Measurements from ENCODE around the gene SFMBT1.

SFMBT1 gene

DNA sequence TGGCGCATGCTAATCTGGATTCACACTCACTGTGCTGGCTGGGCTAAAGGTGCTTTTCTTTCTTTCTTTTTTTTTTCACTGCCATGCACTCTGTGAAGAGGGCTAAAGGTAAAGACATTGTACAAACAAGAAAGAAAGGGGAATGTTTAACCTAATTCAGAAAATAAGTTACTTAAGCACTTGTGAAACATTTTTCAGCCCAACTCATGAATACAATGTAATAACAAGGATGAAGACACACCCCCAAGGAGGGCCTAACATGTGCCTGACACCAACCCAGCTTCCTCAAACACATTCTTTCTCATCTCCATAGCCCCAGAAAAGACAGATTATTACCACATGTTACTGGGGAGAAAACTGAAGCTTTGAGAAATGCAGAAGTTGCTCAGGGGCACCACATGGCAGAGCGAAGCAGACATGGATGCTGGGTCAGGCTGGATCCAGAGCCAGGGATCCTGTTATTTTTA, 154.2 kb downstream of the SFMBT1 start:
- in situ Hi-C loops (cut with HindIII; ENCODE audit: low sequenced_read_pairs) = no loop called here

DNA sequence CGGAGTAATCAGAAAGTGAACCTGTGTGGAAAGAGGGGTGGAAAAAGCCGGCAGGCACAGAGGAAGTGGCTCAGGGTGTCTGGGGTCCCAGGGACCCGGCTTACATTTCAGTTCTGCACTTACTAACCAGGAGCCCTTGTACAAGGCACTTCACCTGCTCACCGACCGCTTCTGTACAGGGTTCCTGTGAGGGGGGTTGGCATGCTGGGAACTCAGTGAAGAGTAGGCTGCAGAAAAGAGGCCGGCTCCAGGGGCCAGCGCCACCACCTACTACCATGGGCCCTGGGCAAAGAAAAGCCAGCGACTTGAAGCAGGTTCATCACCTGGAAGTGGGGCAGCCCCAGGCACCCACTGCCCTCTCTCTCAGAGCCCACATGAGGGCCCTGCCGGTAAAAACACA, 154.7 kb downstream of the SFMBT1 start:
- in situ Hi-C loops (cut with HindIII; ENCODE audit: low sequenced_read_pairs) = no loop called here

DNA sequence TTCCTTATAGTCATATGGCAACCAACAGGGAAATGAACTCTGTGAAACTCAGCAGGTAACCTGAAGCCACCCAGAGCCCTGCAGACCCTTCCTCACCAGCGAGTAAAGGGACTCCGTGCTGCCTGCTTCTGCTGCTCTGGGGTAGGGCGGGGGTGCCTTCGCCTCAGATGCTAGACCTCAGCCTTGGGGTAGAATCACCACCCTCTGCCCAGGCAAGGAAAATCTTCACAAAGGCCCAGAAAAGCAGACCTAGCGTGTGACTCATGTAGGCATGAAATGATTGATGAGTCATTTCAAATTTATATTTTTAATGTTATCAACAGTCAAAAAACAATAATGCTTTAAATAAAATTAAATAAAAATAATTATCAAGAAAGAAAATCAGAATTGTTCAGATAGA, 155.1 kb downstream of the SFMBT1 start:
- in situ Hi-C loops (cut with HindIII; ENCODE audit: low sequenced_read_pairs) = no loop called here

DNA sequence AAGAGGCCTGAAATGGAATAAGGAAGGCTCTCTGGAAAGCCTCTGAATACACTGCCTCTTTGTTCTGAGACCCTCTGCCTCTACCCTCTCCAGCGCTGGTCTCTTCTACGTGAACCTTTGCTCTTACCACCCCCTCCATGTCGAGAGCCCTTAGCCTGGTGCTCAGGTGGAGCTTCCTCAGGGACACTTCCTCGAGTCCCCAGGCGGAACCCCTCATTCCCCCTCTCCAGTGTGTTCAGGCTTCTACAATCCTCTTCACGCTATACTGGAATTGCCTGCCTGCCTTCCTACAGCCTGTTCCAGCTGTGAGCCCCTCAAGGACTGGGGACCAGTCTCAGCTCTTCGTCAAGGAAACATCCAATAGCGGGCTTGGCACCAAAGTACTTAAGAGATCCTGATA, 156.0 kb downstream of the SFMBT1 start:
- in situ Hi-C loops (cut with HindIII; ENCODE audit: low sequenced_read_pairs) = no loop called here

DNA sequence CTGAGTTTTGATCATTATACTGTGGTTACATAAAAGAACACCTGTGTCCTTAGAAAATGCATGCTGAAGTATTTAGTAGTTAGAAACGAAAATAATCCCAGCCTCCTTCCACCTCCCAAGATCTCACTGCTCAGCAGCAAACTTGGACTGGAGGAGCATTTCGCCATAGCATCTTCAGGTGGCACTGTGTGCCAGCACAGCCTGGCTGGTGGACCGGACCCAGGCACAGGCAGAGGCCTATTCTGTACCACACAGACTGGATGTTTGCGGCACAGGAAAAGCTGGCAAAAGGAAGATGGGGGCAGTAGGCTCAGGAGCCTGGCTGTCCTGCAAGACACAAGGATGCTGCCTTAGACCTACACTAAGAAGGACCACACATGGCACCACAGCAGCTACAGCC, 158.7 kb downstream of the SFMBT1 start:
- in situ Hi-C loops (cut with HindIII; ENCODE audit: low sequenced_read_pairs) = no loop called here

DNA sequence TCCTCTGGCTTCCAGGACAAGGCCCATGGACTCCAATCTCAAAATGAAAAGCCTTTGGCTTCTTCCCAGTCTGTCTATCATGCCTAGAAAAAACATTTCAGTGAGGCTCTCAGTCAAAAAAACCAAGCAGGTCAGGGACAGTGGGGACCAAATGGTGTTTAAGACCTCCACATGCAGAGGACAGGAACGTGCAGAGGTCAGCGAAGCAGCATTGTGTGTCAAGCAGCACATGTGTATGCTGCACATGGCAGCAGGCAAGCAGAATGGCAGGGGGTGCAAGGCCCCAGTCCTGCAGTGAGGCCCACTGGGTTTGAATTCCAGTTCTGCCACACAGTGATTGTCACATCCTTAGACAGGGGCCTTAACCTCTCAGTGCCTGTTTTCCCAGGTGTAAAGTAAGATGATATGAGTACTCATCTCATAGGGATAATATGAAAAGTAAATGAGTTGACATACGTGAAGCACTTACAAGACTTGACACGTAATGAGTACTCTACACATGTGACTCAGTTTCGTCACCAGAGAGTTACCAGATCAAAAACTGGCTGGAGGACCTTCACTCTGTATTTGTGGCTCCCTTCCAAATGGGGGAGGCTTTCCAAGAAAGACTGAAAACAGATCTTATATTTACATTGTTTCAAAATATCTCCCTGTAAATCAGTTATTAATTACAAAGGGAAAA, 159.7 kb downstream of the SFMBT1 start:
- in situ Hi-C loops (cut with HindIII; ENCODE audit: low sequenced_read_pairs) = no loop called here

DNA sequence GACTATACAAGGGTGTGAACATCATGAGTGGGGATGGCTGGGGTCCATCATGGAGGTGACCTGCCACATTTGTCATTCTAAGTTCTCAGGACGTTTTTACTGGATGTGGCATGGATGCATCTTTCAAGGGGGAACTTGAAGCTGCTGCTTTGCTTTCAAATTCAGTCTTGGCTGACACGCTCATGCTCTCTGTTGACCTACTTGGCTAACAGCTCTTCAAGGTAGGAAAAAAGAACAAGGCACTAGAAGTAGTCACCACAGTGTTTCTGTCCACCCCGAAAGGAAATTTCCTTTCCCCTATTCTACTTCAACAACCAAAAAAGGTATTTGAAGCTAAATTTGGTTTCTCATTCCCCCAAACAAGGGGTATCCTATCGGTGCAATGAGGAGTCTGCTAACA, 163.5 kb downstream of the SFMBT1 start:
- in situ Hi-C loops (cut with HindIII; ENCODE audit: low sequenced_read_pairs) = no loop called here

DNA sequence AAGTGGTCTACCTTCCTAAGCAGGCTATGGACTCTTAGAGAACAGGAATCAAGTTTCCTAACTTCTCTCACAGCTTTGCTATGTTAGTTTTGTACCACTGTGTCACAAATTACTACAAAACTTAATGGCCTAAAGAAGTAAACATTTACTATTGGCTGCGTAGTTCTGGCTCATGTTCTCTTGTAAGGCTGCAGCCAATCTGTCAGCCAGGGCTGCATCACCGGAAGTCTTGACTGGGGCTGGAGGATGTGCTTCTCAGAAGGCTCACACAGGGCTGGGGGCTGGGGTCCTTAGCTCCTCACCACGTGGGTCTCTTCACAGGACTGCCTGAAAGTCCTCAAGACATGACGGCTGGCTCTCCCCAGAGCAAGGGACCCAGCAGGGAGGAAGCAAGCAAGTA, 164.0 kb downstream of the SFMBT1 start:
- in situ Hi-C loops (cut with HindIII; ENCODE audit: low sequenced_read_pairs) = no loop called here

DNA sequence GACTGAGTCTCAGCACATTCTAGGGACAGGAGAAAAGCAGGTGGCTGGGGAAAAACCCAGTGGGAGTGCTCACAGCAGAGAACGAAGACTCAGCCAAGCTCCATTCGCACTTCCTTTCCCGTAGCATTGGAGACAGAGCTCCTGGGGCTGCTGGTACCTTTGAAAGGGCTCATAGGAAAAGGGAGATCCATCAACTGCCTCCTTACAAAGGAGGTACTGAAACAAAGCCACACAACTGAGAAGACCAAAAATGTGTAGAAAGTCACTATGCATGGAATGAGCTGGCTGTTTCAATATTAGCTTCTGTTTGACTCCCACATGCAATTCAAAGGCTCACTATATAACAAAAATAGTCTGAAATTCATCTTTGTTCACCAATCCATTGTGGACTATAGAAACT, 165.4 kb downstream of the SFMBT1 start:
- in situ Hi-C loops (cut with HindIII; ENCODE audit: low sequenced_read_pairs) = no loop called here

DNA sequence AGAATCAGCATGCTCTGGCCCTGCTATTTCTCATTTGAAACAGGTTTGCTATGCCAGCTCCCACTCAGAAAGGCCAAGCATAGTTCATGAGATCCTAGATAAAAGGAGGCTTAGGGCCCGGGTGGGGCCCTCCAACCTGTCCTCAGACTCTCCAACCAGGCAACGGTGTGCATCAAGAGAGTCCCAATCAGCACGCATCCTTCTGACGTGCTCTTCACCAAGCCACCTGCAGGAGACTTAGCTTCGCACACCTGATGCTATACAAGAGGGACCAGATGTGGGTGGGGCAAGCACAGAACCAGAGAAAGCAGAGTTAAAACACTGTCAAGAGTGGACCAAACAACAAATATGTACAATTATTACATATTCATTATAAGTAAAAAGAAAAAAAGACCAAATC, 165.8 kb downstream of the SFMBT1 start:
- in situ Hi-C loops (cut with HindIII; ENCODE audit: low sequenced_read_pairs) = no loop called here

DNA sequence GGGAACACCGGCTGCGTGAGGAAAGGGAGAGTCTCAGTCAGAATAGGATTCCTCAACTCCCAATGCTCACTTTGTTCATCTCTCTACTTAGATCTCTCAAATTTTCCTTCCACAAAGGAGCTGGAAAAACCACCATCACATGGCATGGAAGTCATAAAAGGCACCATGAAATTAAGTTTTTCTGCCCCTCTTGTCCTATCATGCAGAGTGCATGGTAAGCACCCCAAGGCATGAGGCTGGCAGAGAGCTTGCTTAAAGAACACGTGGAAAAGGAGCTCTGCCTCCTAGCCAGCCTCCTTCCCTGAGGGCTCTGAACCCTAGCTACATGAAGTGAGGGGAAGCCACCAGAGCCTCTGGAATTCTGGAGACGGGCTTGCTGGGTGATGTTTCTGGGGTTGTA, 166.3 kb downstream of the SFMBT1 start:
- in situ Hi-C loops (cut with HindIII; ENCODE audit: low sequenced_read_pairs) = no loop called here

DNA sequence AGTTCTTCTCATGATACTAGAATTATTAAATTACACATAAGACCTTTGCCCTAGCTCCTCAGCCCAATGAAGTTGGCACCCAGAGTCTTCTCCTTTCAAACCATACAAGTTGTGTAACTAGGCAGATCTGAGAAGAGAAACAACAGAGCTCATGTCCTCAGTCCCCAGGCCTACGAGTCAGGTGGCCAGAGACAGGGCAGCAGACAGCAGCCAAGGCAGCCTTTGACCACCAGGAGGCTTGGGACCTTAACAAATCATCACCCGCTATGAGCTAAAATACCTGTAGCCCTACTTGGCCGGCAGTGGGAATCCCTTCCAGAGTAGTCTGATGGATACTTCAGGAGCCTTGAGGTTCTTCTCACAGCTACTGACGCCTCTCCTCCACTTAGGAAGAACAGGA, 166.8 kb downstream of the SFMBT1 start:
- in situ Hi-C loops (cut with HindIII; ENCODE audit: low sequenced_read_pairs) = no loop called here

DNA sequence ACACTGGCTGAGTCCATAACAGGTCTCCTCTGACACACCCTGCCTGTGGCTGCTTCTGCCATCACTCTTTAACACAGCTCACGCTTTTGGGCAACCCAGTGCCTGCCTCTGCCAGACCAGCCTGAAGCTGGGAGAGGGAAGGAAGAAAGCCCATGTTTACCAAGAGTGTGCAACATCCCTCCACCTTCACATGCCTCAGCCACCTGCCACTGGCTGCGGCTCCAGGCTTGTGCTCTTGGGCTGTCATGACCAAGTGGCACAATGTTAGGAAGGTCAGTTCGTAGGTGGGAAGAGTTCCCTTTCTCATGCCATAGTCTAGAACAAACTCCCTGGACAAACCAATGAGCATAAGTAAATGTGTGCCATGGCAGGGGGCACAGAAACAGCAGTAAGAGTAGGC, 168.8 kb downstream of the SFMBT1 start:
- in situ Hi-C loops (cut with HindIII; ENCODE audit: low sequenced_read_pairs) = no loop called here

DNA sequence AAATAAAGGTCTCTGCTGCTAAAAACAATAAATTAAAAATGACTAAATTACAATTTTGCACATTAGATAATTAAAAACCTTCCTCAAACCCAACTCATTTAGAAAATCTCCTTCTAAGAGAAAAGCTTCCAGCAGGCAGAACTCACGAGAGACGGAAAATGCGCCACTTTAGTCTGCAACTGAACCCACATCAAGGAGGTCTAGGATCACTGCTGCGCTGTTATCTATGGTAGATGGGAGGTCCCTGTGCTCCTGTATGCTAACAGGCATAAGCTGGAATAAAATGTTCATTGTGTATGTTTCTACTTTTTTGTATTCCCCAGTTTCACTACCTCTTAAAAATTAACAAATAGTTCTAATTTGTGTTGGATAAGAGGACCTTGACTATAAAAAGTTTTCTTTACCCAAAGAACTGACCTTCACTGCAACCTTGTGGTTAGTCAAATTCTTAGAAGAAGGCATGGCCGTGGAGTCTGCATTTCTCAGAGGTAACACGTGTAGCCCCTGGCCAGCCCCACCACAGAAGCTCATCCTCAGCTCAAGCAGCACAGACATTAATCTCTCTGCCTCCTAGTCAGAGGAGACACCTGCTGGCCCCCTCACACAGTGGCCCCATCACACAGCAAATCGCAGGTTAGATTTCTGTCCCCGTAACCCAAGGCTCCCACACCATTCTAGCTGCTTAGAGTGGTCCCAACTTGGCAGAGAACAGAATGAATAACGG, 170.8 kb downstream of the SFMBT1 start:
- in situ Hi-C loops (cut with HindIII; ENCODE audit: low sequenced_read_pairs) = no loop called here

DNA sequence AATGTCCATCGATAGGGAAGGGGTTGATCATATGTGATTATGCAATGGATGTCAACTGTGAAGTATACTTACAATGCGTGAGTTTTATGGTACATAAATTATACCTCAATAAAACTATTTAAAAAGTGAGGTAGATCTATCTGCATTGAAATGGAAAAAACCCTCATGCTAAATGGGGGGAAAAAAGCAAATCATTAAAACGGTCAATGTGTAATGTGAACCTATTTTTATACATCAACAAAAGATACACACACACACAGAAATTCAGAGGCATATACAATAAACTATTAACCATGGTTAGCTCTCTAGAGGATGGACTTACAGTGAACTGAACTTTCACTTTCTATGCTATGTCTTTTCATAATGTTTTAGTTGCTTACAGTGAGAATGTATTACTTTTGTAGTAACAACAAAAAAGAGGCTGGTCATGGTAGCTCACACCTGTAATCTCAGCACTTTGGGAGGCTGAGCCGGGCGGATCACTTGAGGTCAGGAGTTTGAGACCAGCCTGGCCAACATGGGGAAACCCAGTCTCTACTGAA, 171.6 kb downstream of the SFMBT1 start:
- in situ Hi-C loops (cut with HindIII; ENCODE audit: low sequenced_read_pairs) = no loop called here

DNA sequence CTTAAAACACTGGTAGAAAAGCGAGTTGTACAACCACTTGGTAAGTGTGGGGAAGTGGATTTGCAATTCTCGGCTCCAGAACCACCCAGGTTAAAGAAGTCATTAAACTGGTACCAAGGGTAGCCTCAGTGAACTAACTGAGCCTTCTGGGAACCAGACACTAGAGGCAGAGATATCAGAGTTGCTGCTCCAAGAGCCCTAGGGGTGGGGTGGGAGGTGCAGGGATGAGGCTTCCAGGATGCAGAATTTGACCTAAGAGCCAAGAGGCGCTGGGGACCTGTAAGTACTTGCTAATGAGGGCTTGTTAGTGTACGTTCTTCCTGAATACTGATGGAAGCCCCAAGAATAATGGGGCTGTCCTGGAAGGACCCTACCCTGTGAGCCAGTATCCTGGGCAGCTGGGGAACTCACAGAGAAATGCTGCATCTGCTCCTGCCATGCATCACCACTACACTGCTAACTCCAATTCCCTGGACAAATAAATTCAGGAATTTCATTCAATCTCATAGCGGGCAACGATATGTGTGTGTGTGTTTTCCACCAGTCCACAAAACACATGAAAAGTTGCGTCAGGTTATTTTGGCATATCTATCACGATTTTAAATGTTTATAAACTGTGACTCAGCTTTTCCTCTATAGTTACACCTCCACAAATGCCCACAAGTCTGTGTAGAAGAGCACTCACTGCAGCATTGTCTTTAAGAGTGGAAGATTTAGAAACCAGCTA, 172.3 kb downstream of the SFMBT1 start:
- in situ Hi-C loops (cut with HindIII; ENCODE audit: low sequenced_read_pairs) = no loop called here

DNA sequence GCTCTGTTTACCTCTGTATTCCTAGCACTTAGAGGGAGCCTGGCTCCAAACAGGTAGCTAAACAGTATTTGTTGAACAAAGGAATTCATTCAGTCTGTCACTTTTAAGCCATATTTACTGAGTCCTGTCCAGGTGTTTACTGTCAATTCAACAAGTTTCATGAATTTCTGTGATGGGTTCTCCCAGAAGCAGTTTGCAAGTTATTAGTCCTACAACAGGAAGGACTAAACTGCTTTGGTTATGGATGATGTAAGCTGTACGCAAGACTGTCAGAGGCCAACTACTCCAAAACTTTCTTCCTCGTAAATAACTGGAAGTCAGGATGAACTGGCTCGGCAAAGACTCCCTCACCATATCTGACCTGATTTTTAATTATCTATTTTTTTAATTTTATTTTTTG, 173.6 kb downstream of the SFMBT1 start:
- in situ Hi-C loops (cut with HindIII; ENCODE audit: low sequenced_read_pairs) = no loop called here

DNA sequence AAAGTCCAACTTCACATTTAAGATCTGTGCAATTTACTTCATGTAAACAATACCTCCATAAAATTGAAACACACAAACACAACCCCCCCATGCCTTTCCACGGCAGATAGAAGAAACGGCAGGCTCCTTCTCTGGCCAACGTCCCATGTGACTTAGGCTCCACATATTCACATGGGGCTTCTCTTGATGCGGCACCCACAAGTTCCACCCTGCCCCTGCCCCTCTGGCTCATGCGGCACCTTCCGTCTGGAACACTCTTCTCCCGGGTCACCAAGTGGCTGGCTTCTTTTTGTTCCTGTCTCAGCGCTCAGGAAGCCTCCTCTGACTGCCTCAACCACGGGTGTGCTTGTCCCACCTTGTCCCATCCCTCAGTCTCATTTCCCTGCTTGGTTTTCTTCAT, 174.1 kb downstream of the SFMBT1 start:
- in situ Hi-C loops (cut with HindIII; ENCODE audit: low sequenced_read_pairs) = no loop called here

DNA sequence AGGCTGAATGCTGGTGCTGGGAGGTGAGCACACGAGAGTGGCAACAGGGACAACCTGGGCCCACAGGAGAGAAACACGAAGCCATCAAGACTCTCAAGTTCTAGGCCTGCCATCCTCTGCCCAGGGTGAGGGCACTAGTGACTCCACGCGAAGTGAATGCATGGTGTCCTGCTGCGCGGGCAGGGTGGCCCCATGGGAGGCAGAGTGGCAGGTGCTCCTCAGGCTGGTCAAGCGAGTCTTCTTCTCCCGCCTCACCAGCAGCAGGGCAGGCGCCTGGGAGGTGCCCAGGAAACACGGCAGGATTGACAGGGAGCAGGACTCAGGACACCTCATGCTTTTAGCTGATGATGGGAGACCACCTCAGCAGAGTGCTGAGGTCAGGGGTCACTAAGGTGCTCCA, 175.4 kb downstream of the SFMBT1 start:
- in situ Hi-C loops (cut with HindIII; ENCODE audit: low sequenced_read_pairs) = no loop called here

DNA sequence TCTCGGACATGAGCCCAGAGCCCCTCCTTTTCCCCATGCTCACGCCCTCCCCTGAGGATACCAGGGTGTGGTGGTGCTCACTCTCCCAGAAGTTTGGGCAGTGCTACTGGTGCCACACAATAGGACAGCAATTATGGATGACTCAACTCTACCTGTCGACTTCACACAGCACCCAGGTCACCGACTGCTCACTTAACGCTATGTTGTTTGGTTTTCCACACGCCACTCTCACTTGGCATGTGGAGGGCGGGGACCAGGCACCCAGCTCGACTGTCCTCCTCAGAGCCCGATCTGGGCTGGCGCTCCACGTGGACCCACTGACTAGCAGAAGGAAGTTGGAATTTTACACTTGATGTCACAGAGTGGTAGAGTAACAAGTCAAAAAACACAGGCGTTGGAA, 179.4 kb downstream of the SFMBT1 start:
- in situ Hi-C loops (cut with HindIII; ENCODE audit: low sequenced_read_pairs) = no loop called here

DNA sequence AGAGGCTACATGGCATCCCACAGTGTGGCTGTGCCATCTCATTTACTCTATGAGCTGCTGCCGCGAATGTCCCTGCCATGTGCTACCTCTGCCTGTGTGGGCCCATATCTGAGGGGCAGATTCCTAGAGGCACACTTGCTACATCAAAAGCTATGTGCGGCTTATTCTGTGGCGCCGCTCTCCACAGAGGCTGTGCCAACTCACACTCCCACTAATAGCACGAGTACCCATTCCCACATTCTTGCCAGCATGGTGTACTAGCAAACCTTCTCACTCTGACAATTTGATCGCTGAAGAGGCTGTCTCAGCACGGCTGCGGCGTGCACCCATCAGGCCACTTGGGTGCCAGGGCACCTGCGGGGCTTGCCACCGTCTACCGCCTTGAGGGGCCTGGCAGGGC, 179.9 kb downstream of the SFMBT1 start:
- in situ Hi-C loops (cut with HindIII; ENCODE audit: low sequenced_read_pairs) = no loop called here

DNA sequence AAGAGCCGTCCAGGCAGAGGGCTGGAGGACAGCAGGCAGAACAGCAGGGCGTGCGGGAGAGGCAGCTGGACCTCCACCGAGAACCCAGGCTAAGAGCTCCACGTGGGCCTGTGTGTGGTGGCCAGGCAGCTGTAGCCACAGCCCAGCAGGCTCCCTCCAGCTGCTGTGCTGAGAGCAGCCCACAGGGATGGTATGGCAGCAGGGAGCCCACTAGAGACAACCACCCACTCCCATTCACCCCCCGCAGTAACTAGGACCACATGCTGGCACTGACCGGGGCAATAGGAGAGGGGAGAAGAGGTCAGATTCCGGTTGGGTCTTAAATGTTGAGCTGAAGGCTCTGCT, 185.5 kb downstream of the SFMBT1 start:
- in situ Hi-C loops (cut with HindIII; ENCODE audit: low sequenced_read_pairs) = no loop called here
